Right atrium auricular region (tissue), 2 donors: Measurements from ENCODE around the gene NPHS2. TPM values are rescaled to one million over a fixed set of nuclear protein-coding genes. Genes with fewer than 3 reads are reported as not detected.

Experiments
- DNase-seq: peaks from one replicate; pipeline ENCODE4 v3.0.0-alpha.2; 2019; ENCODE audit warnings: low spot score
- H3K27ac ChIP-seq, 2 donors: fragments of 200-600 bp; sonication (generic); 1 replicate in 1 of 2; 2 replicates in 1 of 2; pipeline ENCODE4 v1.5.1; 2016 to 2019
- H3K27me3 ChIP-seq, 2 donors: fragments of 200-600 bp; sonication (generic); one replicate each; pipeline versions ENCODE4 v1.5.1 to v1.6.0; 2017 to 2019
- H3K36me3 ChIP-seq: fragments of 200-600 bp; sonication (generic); one replicate; pipeline ENCODE4 v1.5.1; 2016
- H3K4me1 ChIP-seq, 2 donors: fragments of 200-600 bp; sonication (generic); one replicate each; pipeline versions ENCODE4 v1.5.1 to v1.6.0; 2017 to 2019
- H3K4me3 ChIP-seq, 2 donors: fragments of 200-600 bp; sonication (generic); 1 replicate in 1 of 2; 2 replicates in 1 of 2; pipeline ENCODE4 v1.5.1; 2017 to 2019; ENCODE audit warnings: mild to moderate bottlenecking in 1 of 2, moderate library complexity in 1 of 2
- H3K9me3 ChIP-seq, 2 donors: fragments of 200-600 bp; sonication (generic); one replicate each; pipeline ENCODE4 v1.5.1; 2019
- total RNA-seq, 2 donors: library from RNA; depleted of rRNA; stranded (reverse); fragments of >200 nt; gene quantifications; one replicate each; pipeline ENCODE4 v1.1.0, GENCODE V29; 2016
- TF ChIP-seq, protein P1 (sequence below), 2 donors: fragments of 200-600 bp; sonication (generic); IDR thresholded peaks; one replicate each; pipeline ENCODE4 v1.5.1; 2019; ENCODE audit warnings: antibody characterized with exemption in 2 of 2

The NPHS2 gene
- total RNA-seq, 2 donors from 2014 or later = not detected

DNA sequence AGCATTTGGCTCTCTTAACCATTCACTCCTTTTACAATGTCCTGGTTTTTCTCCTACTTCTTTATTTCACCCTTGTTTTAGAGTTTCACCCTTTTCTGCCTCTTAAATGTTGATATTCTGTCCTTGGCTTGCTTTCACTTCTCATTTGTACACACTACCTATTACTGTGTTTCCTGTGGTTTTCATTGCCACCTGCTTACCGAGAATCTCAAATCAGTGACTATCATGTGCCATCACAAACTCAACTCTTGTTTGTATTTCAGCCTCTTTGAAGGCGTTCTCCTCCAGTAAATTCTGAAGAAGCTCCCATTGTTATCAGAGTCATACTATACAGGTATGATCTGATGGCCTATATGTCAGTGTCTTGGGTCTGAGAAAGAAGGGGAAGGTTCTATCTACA, 65.7 kb downstream of the NPHS2 start:
- peaks cover 0 to 3% of the 10 kb centered on the region in 2 donors for H3K9me3 ChIP-seq
- no peak for DNase-seq
- TF ChIP-seq, protein P1, sequence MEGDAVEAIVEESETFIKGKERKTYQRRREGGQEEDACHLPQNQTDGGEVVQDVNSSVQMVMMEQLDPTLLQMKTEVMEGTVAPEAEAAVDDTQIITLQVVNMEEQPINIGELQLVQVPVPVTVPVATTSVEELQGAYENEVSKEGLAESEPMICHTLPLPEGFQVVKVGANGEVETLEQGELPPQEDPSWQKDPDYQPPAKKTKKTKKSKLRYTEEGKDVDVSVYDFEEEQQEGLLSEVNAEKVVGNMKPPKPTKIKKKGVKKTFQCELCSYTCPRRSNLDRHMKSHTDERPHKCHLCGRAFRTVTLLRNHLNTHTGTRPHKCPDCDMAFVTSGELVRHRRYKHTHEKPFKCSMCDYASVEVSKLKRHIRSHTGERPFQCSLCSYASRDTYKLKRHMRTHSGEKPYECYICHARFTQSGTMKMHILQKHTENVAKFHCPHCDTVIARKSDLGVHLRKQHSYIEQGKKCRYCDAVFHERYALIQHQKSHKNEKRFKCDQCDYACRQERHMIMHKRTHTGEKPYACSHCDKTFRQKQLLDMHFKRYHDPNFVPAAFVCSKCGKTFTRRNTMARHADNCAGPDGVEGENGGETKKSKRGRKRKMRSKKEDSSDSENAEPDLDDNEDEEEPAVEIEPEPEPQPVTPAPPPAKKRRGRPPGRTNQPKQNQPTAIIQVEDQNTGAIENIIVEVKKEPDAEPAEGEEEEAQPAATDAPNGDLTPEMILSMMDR (IDR thresholded peaks at IDR 0.05) = no peak
- H3K4me3 ChIP-seq = no peak overlapping the region
- H3K4me1 ChIP-seq = no peaks in the 10 kb centered on the region
- H3K27ac ChIP-seq = no peak overlapping the region
- H3K27me3 ChIP-seq = peaks cover 0 to 4% of the 10 kb centered on the region in 2 donors
- H3K36me3 ChIP-seq = no peaks in the 10 kb centered on the region

DNA sequence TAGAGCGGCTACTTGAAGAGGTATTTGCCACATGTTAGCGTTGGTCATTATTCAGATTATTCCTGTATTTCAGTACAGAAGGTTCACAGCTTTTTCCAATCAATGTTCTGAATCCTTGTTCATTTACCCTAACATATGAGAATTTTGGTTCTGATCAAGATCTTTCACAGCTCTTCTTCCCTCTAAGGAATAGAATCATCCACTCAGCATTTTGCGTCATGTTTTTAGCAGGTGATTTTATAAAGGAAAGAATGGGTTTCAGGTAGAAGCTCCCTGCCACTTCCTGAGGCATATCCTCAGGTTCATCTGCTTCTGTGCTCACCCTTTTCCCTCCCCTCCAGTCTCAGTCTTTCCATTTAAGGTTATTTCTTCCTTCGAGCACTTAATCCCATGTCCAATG, 66.4 kb downstream of the NPHS2 start:
- H3K9me3 ChIP-seq = peaks cover 0 to 3% of the 10 kb centered on the region in 2 donors
- no peak overlapping the region for H3K27ac ChIP-seq
- no peaks in the 10 kb centered on the region for H3K36me3 ChIP-seq
- H3K27me3 ChIP-seq = peaks cover 0 to 4% of the 10 kb centered on the region in 2 donors
- H3K4me1 ChIP-seq = no peaks in the 10 kb centered on the region
- no peak for DNase-seq
- TF ChIP-seq, protein P1 (IDR thresholded peaks at IDR 0.05) = no peak
- no peak overlapping the region for H3K4me3 ChIP-seq

DNA sequence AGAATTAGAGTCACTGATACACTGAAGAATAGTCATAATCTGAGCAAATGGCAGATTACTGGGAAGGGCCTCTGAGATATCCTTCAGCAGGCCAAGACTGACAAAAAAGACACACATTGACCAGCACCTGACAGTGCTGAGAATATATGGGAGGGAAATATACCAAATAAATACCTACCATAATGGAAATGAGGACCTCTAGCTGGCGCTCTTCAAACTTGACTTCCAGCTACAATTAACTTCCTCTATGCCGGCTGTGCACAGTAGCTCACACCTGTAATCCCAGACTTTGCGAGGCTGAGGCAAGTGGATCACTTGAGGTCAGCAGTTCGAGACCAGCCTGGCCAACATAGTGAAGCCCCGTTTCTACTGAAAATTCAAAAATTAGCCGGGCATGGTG, 69.5 kb downstream of the NPHS2 start:
- H3K27me3 ChIP-seq = peaks cover 0 to 4% of the 10 kb centered on the region in 2 donors
- H3K36me3 ChIP-seq = no peaks in the 10 kb centered on the region
- H3K4me1 ChIP-seq = no peaks in the 10 kb centered on the region
- no peak for DNase-seq
- H3K9me3 ChIP-seq = no peaks in the 10 kb centered on the region
- no peak overlapping the region for H3K4me3 ChIP-seq
- TF ChIP-seq, protein P1 (IDR thresholded peaks at IDR 0.05) = no peak
- no peak overlapping the region for H3K27ac ChIP-seq

Other genes starting within 250 kb of the NPHS2 start
- gene AXDND1, start 210.0 kb downstream of the NPHS2 start, total RNA-seq = not detected
- under 1 TPM in 1 of 2 donors, not detected in 1; 0.20 TPM for gene TDRD5, start 15.9 kb upstream of the NPHS2 start, total RNA-seq
- not detected for gene FAM163A, start 167.3 kb upstream of the NPHS2 start, total RNA-seq